GM23338 (cell line): ENCODE measurements around the gene SURF4.

ENCODE experiments used
- POLR2AphosphoS5 ChIP-seq: IDR thresholded peaks from 2 replicates; pipeline ENCODE4 v1.6.1; 2016; ENCODE audit warnings: antibody characterized with exemption, low read depth
- STAT1 ChIP-seq: IDR thresholded peaks from one replicate; pipeline ENCODE4 v1.6.1; 2016; ENCODE audit warnings: antibody characterized with exemption; ENCODE audit not compliant: unreplicated experiment

DNA sequence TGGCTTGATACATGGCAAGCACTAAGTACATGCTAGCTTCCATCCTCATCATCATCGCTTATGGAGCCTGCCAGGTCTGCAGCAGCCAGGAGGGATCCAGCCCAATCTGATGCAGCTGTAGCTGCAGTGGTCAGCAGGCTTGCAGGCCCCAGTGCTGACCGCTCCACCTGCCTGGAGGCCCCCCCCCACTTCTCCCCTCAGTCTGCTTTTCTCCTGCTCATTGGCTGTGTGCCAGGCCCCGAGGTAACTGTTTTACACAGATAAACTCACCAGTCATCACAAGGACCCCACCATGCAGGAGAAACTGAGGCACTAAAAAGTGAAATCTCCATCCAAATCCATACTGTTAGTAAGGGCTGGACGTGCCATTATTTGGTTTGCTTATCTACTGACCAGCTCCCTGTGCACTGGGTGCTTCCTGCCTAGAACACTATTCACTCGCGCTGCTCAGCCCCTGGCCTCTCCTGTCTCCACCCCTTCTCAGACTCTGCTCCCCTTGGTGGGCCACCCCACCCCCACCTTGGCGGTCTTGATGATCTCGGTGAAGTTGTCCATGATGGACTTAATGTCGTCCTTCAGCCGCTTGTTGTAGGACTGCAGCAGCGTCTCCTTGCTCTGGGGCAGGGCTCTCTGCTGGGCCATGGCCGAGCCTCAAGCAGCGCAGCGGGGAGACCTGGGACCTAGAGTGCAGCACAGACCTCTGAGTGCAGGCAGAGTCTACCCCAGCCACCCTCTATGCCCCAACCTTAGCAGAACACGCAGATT, 29.7 kb downstream of the SURF4 start:
- TF ChIP-seq STAT1 (no peak), POLR2AphosphoS5 (no peak)
